Hematopoietic multipotent progenitor cell treated with erythropoietin and hydrocortisone succinate and interleukin-3 and kit ligand, for 4 days (in vitro differentiated cells): Measurements from ENCODE around the gene PHC2.
"Not testable (repeated sequence)": the region's sequence is repeated elsewhere in the genome, so short reads cannot be mapped to it uniquely, and the experiment has no call there.

ENCODE experiments used
- DNase-seq: peaks from one replicate; pipeline ENCODE4 v3.0.0-alpha.2; 2015

Gene PHC2

GRCh38 chr1:33305816-33306652 is 124.9 kb downstream of the PHC2 start:
- DNase-seq = no peak

GRCh38 chr1:33305016-33305415 is 125.9 kb downstream of the PHC2 start:
- DNase-seq = no peak

DNA sequence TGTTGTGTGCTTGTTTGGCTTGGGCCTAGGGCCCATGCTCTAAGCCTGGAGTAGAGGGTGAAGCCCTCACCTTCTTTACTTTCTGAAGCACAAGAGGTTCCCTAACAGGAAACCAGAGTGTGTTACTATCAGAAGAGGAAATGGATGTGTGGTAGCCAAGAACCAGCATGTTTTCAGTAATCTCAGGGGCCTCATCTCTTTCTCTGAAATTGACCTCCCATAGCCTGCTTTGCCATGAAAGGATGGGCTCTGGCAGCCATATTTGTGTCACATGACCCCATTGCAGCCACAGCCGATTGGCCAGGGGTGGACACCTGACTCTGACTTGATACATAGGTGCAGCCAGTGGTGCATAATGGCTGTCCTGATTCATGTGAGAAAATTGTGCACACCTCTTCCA is 128.6 kb downstream of the PHC2 start:
- DNase-seq = peak; percentile 75

- DNase-seq = no peak
Measured at GRCh38 chr1:33301273-33301984, 129.5 kb downstream of the PHC2 start.

GRCh38 chr1:33300673-33301072 is 130.2 kb downstream of the PHC2 start:
- peak; percentile 64 for DNase-seq

- DNase-seq = no peak
Measured at GRCh38 chr1:33299461-33300155, 131.3 kb downstream of the PHC2 start.

DNA sequence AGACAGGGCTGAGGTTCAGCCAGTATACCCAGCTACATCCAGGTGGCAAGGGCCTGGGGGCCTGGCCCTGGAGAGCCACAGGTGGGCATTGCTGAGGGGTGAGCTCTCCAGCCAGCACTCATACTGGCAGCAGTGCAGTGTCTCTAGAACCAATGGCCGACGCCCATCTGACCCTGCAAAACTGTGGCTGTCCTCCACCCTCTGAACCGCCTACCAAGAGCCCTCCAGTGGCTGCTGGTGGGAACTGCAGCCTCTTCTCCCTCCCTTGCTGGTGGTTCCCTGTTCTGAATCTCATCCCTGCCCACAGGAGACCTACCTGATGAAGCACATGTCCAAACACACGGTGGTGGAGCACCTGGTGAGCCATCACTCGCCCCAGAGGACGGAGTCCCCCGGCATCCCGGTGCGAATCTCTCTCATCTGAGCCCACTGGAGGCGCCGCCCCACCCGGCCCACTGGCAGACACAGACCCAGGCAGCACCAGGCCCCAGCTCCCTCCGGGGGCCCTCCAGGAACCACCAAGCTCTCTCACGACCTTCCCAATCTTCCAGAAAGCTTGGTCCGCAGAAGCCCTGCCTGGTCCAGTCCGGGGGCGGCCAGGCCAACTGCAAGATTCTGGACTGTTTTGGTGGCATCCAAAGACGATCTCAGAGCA is 132.1 kb downstream of the PHC2 start:
- peak; percentile 91 for DNase-seq

DNA sequence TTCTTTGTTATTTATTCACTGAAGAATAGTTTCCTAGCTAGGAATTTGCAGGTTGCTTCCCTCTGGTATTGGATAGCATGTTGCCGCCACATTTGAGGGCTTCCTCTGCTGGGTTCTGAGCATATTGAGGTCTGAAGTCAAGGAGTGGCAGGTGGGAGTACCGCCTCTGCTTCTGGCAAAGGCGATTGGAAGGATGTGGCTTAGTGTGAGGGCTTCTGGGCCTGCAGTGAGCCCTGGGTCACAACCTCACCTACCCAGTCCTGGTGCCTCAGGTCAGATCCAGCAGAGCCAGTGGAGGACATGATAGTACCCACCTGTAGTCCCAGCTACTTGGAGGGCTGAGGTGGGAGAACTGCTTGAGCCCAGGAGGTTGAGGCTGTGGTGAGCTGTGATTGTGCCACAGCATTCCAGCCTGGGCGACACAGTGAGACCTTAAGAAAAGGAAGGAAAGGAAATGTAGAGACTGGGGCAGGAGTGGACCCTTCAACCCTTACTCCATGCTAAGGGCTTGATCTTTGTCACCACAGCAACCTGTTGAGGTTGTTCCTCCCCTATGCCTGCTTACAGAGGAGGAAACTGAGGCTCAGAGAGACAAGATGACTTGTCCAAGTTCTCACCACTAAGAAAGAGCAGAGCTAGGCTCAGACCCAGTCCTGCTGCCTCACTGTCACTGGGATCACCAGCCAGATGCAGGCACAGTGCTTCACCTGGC is 132.8 kb downstream of the PHC2 start:
- no peak for DNase-seq

DNA sequence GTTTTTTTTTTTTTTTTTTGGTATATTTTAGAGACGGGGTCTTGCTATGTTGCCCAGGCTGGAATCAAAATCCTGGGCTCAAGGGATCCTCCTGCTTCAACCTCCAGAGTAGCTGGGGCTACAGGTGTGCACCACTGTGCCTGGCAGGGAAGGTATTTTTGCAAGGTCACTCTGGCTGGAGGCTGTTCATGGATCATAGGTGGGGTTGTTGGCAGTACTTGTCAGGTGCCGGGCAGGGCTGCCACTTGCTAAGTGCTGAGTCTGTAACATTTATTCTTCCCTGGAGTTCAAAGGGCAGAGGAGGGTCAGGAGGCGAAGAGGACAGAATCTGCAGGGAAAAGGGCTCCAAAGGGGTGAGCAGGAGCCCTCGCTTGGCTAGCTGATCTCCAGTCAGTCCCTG is 134.1 kb downstream of the PHC2 start:
- no peak for DNase-seq

GRCh38 chr1:33296082-33296458 is 134.8 kb downstream of the PHC2 start:
- no peak for DNase-seq

- DNase-seq = peak; percentile 85
Measured at GRCh38 chr1:33295450-33296081, 135.3 kb downstream of the PHC2 start.

DNA sequence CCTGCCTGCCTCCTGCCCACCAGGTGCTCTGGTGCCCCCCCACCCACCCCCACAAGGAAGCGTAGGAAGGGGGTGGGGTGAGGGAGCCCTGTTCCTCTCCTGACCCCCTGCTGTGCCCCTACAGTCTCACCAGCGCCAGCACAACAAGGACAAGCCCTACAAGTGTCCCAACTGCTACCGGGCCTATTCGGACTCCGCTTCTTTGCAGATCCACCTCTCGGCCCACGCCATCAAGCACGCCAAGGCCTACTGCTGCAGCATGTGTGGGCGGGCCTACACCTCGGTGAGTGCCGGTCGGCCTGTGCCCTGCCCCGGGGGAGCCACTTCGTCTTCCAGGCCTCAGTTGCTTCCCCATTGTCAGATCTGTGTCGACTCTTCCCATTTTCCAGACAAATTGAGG is 135.9 kb downstream of the PHC2 start:
- no peak for DNase-seq

- no peak for DNase-seq
Measured at GRCh38 chr1:33294071-33295010, 136.6 kb downstream of the PHC2 start.

DNA sequence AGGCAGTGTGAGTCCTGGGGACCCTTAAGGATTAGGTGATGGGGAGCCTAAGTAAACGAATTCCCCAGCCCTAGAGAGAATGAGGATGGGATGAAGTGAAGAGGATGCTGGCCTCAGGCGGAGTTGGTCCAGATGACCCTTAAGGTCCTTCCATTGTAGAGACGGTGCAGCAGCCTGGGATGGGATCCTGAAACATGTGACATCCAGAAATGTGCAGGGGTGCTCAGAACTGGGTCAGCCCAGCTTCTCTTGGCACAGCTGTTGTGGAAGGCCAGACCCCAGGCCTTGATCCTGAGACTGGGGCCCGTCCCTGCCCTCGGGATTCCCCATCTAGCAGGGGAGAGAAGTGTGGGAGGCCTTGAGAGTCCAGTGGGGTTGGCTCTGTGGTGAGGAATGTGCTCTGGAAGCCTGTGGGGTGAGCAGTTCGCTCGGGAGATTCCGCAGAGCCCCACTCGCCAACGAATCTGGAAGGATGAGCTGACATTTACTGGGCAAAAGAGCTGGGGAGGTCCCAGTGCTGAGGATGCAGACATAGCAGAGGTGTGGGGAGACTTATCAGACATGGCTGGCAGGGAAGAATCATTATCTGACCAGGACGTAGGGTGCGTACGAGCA is 138.1 kb downstream of the PHC2 start:
- DNase-seq = no peak

DNA sequence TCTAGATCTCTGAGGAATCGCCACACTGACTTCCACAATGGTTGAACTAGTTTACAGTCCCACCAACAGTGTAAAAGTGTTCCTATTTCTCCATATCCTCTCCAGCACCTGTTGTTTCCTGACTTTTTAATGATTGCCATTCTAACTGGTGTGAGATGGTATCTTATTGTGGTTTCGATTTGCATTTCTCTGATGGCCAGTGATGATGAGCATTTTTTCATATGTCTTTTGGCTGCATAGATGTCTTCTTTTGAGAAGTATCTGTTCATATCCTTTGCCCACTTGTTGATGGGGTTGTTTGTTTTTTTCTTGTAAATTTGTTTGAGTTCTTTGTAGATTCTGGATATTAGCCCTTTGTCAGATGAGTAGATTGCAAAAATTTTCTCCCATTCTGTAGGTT is 140.3 kb downstream of the PHC2 start:
- not testable (repeated sequence) for DNase-seq

- DNase-seq = no peak
Measured at GRCh38 chr1:33289858-33290154, 141.1 kb downstream of the PHC2 start.

- DNase-seq = no peak
Measured at GRCh38 chr1:33288976-33289857, 141.7 kb downstream of the PHC2 start.

DNA sequence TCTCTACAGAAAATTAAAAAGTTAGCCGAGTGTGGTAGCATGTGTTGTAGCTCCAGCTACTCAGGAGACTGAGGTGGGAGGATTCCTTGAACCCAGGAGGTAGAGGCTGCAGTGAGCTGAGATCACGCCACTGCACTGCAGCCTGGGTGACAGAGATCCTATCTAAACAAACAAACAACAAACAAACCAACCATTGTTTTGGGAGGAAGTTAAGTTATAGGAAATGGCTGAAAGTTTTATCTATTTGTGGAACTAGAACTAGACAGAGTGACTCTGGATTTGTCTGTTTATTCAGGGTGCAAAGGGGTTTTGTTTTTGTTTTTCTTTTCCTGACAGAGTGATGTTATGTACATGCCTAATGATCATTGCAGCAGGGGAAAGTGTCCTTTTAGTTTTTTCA is 143.6 kb downstream of the PHC2 start:
- no peak for DNase-seq

GRCh38 chr1:33286451-33287185 is 144.3 kb downstream of the PHC2 start:
- DNase-seq = no peak
